Stimulated activated naive CD4-positive, alpha-beta T cell treated with Interleukin-2 at 50 U/mL for 16 hours (primary cell): ENCODE data around the gene LDLRAD4.
"Not testable (repeated sequence)": the region's sequence is repeated elsewhere in the genome, so short reads cannot be mapped to it uniquely, and the experiment has no call there.

ENCODE experiments used
- DNase-seq: peaks from one replicate; lab custom pipeline; 2025; lab: John Stamatoyannopoulos, UW

LDLRAD4 gene

GRCh38 chr18:13487237-13487636 lies 268.7 kb downstream of the LDLRAD4 start:
- no peak for DNase-seq

DNA sequence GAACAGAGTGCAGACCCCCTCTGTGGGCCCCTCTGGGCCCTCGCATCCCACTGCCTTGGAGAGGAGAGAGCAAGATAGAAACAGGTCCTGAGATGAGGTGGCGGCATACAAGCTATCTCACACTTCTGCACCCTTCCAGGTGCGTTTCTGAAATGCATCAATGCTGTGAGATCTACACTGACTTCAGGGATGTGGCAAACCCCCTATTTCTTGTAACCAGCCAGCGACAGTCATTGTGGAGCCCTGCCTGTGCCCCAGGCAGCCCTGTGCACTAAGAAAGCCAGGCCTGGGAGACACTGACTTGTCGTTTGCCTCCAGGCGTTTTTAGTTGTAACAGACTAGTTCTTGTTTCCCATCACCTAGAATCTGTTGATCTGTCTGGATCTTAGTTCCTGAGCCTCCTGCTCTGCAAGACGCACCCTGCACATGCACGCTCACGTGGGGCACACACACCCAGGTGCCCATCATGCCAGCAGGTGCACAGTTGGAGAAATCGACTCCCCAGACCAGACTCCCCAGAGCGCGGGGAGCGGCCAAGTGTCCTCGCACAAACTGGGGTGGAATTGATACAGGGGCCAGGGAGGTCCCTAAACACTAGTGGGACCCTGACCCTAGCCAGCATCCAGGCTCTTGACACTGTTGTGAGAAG lies 269.8 kb downstream of the LDLRAD4 start:
- no peak for DNase-seq

DNA sequence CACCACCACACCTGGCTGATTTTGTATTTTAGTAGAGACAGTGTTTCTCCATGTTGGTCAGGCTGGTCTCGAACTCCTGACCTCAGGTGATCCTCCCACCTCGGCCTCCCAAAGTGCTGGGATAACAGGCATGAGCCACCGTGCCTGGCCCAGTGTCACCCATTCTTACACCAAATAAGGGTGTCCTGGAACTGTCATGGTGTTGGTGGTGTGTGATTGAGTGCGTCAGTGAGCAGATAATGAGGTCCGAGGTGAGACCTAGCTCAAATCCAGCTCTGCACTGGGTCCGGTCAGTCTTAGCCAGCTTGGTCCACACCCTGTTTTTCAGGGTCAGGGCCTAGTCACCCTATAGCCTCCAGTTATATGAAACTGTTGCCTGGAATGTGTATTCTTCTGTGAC lies 270.7 kb downstream of the LDLRAD4 start:
- DNase-seq = not testable (repeated sequence)

- DNase-seq = no peak
Measured at GRCh38 chr18:13491138-13491537, 272.6 kb downstream of the LDLRAD4 start.

DNA sequence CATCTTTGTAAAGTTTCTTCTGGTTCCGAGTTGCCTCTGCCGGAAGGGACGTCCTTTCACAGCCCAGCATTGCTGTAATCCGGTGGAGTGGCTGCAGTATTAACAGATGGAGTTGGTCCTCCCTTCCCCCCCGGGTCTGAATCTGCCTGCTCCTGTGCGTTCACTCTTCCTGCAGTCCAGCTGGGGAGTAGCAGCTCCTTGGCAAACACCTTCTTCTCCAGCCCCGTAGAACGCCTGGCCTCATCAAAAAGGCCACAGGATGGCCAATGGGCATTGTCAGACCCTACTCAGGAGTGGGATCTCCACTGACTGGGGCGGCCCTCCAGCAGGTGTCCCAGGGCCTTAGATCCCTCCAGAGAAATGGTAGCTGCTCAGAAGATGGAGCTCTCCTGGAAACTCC lies 273.8 kb downstream of the LDLRAD4 start:
- DNase-seq = no peak

DNA sequence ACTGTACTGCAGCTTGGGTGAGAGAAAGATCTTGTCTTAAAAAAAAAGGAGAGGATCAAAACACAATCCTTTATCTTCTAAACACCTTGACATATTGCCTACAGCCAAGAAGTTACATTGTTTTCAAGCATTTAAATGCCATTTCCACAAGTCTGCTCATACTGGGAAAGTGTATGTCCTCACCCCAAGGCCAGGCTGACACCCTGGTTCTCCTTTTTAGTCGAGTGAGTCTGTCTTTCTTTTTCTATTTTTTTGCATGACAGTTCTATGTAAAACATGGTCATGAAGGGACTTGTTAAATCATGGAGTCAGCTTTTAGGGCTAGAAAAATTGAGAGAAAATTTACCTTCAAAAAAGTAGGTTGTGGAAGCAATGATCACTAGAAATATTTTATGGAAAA lies 274.5 kb downstream of the LDLRAD4 start:
- DNase-seq = no peak

- no peak for DNase-seq
Measured at GRCh38 chr18:13493725-13494124, 275.2 kb downstream of the LDLRAD4 start.

DNA sequence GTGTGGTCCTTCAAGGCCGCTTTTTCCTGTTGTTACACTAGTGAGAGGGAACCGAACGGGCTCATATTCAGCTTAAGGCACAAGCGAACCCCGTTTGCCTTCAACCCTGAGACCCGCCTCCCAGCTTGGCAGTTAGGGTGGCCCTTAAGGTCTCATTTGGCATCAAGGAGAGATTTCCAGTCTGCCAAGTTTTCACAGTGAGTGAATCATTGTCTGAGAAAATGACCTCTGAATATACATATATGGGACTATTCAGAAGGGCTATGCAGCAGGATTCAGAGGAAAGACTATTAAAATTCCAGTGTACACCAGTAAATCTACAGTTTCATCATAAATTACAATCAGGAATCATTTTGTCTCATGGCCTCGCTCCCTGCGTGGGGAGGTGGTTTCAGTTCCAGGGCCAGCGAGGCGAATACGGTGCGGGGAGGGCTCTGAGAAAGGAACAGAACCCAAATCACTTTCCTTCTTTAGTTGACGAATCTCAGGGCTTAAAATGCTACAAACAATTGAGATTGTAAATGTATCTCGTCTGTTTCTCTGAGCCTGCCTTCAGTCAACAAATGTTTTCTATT lies 276.4 kb downstream of the LDLRAD4 start:
- DNase-seq = no peak

- DNase-seq = no peak
Measured at GRCh38 chr18:13495961-13496360, 277.4 kb downstream of the LDLRAD4 start.

DNA sequence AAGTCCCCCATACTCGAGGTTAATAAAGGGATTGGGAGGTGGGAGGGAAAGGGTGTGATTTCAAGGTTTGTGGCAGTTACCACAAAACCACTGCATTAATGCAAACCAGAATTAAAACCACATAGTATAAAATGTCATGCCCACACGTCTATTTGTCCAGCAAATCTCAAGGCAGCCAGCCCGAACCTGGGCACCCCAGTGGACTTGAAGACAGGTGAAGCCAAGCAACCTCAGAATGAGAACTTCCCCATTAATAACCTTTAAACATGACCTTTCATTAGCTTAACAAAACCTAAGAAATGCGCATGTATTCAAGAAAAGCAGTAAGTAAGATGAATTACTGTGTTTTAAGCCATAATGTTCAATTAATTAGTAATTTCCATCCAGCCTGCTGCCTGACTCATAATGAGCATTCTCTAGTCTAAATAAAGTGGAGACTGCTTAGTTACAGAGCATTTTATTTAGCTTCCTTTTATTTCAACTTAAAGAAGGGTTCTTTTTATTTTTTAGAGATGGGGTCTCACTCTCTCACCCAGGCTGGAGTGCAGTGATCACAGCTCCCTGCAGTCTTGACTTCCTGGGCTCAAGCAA lies 278.2 kb downstream of the LDLRAD4 start:
- DNase-seq = no peak

DNA sequence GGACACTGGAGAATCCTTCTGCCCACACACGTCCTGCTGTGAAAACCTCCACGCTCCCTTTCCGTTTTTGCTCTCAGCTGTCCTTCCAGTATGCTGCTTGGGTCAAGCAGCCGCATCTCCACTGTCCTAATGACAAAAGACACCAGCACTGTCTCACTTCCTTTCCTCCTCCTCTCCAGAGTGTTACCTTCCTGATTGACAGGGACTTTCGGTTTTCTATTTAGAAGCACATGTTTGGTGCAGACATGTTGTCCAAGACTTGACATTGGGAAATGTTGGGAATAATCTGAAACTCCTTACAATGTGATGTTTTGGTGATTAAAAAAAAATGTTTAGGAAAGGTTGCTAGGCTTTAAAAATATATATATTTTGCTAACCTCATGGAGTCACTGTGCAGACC lies 281.2 kb downstream of the LDLRAD4 start:
- no peak for DNase-seq

DNA sequence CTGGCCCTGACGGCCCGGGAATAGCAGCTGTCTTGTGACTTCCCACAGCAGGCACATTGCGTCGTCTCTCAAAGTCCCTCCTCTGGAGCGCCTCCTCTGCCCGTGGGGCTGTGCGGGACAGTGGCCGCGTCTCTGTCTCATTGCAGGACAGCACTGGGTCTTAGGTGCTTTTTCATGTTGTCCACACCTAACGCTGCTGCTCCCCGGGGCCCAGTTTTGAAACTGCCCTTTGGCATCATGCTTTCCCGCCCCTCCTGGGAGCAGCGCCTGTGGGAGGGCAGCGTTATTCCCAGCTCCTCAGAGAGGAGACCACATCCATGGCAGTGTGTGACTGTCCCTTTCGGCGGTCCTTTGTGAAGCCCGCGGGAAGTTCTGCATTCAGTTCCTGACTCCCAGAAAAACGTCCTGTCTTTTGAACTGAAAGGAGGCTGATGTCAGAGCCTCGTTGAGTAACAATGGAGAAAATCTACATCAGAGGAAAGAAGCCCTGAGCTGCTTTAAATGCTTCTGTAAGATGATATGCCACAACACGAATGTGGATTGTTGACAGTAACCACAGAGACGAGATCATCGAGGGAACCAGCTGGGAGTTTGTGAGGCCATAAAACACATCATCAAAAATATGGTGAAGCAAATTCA lies 281.8 kb downstream of the LDLRAD4 start:
- DNase-seq = no peak

DNA sequence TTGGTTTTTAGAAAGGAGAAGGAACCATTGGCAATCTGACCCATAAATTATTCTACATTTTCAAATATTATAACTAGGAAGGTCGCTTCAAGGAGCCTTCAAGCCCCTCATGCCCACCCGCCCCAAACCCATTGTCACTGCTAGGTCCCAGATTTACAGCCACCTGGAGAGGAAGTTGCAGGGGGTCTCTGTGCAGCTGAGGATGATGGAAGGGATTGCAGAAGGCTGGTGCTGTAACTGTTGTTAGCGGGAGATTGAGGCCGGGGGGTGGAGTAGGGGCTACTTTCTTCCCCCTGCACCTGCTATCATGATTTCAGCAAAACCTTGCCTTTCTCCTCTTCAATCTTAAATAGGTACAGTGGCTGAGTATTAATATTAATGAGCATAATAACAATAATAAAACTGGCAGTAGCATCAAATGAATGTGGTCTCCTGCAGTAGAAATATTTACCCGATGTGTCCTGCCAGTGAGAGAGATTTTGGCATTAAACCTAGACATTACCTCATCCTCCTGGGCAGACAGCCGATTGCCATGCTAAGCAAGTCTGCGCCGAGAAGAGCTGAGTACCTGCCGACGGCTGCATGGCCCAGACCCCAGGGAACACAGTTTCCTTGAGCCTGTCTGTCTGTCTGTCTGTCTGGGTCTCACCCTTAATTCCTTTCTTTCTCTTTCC lies 282.4 kb downstream of the LDLRAD4 start:
- DNase-seq = no peak

- no peak for DNase-seq
Measured at GRCh38 chr18:13501543-13501887, 283.0 kb downstream of the LDLRAD4 start.

DNA sequence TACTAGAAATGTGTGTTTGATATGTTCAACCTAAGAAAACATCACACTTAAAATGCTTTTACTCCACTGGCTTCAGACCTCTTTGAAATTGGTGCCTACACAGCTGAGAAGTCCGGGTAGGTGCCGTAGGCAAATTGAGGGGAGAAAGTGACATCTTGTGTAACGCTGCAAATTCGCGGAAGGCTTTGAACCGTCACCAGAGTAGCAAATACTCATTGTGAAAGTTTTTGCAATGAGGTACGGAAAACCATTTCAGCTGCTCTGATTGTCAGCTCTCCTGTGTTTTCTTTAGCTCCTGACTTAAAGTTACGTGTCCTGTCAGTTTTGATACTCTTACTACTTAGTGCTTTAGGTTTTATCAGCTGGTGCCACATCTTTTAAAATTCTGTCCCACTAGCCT lies 283.3 kb downstream of the LDLRAD4 start:
- peak; percentile 5 for DNase-seq

DNA sequence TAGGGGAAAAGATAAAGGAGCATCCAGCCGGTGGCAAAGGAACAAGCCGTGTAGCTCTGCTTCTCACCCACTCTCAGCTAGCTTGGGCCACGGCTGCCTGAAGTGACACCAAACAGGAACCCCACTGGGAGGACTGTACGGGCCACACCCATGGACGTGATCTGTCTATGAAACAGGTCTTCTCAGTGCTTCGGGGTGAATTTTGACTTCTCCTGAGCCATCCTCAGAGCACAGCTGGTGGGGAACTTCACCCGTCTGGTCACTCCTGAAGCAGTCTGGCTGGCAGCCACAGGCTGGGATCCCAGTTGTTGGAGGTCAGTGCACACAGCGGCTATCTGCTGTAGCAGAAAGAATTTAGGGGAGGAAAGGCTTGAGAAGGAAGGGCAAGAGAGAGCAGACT lies 284.0 kb downstream of the LDLRAD4 start:
- DNase-seq = no peak

DNA sequence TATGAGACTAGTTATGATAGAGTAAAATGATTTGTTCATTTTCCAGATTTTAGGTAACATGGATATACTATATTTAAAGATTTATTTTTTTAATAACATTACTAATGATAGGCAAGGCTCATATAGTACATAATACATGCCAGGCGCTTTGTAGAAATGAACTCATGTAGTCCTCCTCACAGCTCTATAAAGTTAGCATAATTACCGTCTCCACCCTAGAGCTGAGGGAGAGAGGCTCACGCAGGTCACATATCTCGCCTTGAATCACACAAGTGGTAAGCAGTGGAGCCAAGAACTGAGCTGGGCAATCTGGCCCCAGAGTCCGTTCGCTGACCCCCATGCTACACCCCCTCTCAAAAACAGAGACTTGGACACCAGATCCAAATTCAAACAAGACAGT lies 285.3 kb downstream of the LDLRAD4 start:
- no peak for DNase-seq

- DNase-seq = no peak
Measured at GRCh38 chr18:13505780-13506345, 287.3 kb downstream of the LDLRAD4 start.

- no peak for DNase-seq
Measured at GRCh38 chr18:13510594-13510993, 292.0 kb downstream of the LDLRAD4 start.

DNA sequence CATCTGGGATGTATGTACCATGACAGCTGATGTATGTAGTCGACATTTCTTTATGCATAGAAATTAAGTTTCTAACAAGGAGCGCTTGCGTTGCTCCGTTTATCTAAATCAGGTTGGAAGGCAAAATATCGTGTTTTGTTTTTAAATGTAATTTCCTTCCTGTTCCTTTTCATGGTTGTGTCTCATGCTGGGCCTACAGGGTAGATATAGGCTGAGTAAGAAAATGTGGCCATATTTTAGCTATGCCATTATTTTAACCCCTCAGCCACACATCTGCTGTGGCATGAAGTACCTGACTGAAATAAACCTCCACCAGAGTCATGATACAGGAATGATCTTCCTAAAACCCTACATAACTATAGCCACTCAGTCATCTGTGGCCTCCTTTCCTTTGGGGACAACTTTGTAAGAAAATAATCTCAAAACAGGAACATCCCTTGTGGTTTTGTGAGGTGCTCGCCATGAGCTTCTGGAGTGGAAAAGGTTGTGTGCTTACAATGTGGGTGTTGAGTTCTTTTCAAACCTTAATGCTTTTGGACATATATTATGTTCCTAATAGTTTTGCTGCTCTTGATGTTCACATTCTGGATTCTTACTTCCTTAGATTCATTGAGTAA lies 293.5 kb downstream of the LDLRAD4 start:
- DNase-seq = no peak

DNA sequence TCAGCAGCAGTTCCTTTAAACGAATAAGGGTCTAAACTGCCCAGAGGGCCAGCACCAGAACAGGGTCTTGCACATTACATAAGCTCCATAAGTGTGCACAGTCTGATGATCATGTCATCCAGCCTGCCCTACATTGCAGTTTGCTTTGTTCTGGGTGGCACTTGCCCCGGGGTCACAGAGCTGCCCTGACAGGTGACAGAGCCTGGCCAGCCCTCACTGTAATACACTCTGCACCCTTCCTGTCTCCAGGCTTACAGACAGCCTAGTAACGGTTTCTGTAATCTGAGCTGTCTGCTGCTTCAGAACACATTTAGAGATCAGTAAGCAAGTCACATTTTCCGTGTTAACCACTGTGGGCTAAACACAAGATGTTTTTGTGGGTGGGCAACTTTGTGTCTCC lies 294.5 kb downstream of the LDLRAD4 start:
- DNase-seq = no peak

DNA sequence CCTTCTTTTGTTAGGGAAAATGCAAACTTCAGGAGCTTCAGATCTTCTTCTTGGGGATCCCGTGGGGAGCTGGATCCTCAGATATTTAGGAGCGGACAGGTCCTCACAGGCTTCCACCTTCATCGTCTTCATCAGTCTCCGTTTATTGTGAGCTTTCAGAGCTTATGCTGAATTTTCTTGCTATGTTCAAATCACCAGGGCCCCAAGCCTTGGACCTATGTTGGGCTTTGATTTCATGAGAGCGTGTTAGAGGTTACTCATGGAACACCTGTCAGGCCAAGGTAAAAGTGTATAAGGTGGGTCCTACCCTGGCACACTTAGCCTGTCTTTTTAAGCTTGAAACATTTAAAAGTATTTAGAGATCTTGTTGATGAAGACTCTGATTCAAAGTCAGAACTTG lies 294.9 kb downstream of the LDLRAD4 start:
- no peak for DNase-seq
